HL-60/S4 treated with retinoic acid at 250 ng/mL for 4 days and 3 days (cell line): ENCODE data around the gene UGT2B7.
"Not testable (repeated sequence)": the region's sequence is repeated elsewhere in the genome, so short reads cannot be mapped to it uniquely, and the experiment has no call there.

ENCODE experiments used
- in situ Hi-C: fragments of 300-500 bp; cut with MboI; formaldehyde crosslinking; loops from 2 replicates; pipeline ENCODE4 v1.7.0; 2022; ENCODE audit warnings: low sequenced_read_pairs

The UGT2B7 gene

GRCh38 chr4:69078852-69079251, 17.4 kb upstream of the UGT2B7 start:
- in situ Hi-C loops, result no loop called here

GRCh38 chr4:69088473-69088872, 7.8 kb upstream of the UGT2B7 start:
- in situ Hi-C loops, result no loop called here

DNA sequence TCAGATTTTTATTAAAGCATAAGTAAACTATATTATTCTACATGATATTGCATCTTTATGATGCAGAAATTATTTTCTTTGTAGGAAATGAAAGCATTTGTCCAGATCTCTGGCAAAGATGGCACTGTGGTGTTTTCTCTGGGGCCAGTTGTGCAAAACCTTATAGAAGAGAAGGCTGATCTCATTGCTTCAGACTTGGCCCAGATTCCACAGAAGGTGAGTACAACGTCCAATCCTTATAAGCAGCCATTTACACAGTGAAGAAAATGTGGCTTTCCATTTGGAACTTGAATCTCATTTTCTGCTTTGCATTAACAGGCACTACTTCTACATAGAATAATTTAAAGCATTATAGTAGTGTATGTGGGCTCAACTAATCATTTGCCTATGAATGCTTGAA, 6.9 kb upstream of the UGT2B7 start:
- in situ Hi-C loops, result no loop called here

DNA sequence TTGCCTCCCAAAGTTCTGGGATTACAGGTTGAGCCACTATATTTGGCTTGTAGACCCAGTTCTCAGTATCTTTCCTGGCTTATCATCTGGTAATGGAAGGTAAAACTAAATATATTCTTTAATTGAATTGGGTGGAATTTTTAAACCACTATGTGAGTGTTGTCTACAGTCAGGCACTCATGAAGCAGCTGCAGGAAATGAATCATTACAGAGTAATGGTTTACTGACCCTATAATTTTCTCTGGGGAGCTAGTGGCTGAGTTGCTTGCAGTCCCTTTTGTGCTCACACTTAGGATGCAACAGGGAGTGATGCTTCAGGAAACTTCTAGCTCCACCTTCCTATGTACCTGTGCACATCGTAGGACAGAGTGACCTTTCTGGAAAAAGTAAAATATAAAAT, 4.1 kb upstream of the UGT2B7 start:
- in situ Hi-C loops, result no loop called here

DNA sequence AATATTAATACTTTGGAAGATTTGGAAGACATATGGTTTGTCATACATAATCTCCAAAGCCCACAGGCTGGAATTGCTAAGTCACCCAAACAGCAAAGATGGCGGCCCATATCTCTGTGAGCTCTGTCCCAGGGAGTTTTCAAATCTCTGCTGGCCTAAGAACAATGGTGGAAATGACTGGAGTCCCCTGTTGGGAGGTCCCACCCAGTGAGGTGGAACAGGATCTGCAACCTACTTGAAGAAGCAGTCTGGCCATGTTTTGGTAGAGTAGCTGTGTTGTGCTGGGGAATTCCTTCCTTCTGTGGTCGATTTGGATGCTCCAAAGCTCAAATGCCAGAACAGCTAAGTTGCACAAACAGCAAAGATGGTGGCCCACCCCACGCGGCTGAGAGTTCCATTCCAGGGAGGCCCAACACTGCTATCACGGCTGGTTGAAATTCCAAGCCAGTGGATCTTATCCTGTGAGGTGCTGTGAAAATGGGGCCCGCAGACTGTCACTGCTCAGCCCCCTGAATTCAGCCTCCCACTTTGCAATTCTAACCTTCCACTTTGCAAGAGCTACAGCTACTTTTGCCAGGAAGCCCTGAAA, 3.2 kb upstream of the UGT2B7 start:
- in situ Hi-C loops, result no loop called here

- in situ Hi-C loops, result no loop called here
These were observed 2.6 kb upstream of the UGT2B7 start for GRCh38 chr4:69093681-69094080.

DNA sequence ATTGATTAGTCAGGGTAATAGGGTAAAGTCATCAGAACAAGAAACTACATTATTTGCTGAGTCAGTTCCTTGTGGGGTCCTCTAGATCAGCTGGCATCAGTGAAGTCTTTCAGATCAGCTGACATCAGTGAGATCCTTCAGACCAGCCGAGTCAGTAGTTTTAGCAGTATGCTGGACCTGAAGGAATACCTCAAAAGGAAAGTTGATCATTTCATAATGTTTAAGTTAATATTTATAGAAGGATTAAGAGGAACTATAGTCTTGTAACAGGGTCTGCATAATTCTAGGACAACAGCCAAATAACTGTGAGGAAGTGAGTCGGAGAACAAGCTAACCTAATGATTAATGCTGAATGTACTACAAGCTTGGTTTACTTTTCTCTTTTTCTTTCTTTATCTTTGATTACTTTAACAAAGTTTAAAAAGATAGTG, 958 bp upstream of the UGT2B7 start:
- in situ Hi-C loops, result no loop called here

GRCh38 chr4:69096810-69097209, 536 bp downstream of the UGT2B7 start:
- in situ Hi-C loops, result no loop called here

- in situ Hi-C loops, result no loop called here
These were observed 2.2 kb downstream of the UGT2B7 start for GRCh38 chr4:69098470-69098869.

- in situ Hi-C loops, result no loop called here
These were observed 3.6 kb downstream of the UGT2B7 start for GRCh38 chr4:69099910-69100309.

DNA sequence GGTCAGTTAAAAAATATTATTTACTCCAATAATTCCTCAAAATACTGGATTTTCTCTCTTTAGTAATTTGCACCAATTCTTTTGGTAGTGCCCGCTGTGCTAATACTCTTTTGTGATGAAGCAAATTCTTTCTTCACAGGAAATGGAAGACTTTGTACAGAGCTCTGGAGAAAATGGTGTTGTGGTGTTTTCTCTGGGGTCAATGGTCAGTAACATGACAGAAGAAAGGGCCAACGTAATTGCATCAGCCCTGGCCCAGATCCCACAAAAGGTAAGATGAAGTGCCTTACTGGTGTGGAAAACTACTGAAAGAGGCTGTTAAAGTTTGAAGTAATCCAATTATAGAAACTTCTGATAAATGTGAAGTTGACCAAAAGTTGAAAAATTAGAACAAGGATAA, 6.4 kb downstream of the UGT2B7 start:
- in situ Hi-C loops, result not testable (repeated sequence)

GRCh38 chr4:69104719-69105275, 8.5 kb downstream of the UGT2B7 start:
- in situ Hi-C loops, result no loop called here

- in situ Hi-C loops, result not testable (repeated sequence)
These were observed 19.0 kb downstream of the UGT2B7 start for GRCh38 chr4:69115151-69115850.

GRCh38 chr4:69115851-69116213, 19.6 kb downstream of the UGT2B7 start:
- in situ Hi-C loops, result no loop called here

DNA sequence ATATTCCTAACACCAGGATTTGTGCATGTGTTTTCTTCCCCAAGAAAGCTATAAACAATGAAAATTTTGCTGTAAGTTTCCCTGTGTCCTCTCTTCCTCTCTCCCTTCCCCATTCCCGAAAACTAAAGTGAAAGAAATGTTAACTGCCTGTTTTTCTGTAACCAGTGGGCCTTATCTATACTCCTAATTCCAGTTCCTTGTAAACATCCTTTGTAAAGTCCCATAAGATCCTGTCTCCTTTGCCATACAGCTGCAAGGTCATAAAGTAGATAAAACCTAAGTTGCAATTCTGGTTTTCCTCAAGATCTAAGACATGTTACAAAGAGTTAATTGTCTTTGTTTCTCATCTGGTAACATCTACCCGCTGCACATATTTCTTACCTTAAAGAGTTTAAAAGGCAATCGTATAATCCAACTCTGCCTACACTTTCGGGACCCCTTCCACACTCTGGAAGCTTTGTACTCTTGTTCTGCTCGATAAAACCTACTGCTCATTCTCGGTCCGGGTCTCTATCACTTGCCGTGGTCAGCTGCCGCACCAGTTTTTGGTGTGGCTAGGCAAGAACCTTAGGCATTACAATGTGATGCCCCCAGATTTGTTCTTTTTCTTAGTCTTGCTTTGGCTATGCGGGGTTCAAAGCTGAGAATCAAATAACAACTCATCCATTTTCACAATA, 20.5 kb downstream of the UGT2B7 start:
- in situ Hi-C loops, result no loop called here

GRCh38 chr4:69120870-69121269, 24.6 kb downstream of the UGT2B7 start:
- in situ Hi-C loops, result no loop called here

DNA sequence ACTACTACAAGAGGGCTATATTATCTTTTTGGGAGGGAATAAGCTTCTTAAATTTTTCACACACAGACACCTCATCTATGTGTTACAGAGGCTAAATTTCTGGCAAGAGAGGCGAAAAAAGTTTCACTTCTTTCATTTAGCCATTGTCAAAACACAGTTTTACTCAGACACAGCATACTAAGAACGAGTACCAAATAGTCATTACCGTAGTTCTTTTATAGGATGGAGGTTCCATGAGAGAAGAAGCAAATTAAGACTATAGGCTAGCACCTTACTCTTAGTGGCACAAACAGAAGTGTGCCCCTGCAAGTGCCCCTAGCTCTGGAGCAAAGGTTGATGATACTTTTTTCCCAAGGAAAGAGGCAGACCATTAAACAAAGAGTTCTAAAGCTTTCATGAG, 26.2 kb downstream of the UGT2B7 start:
- in situ Hi-C loops, result no loop called here

DNA sequence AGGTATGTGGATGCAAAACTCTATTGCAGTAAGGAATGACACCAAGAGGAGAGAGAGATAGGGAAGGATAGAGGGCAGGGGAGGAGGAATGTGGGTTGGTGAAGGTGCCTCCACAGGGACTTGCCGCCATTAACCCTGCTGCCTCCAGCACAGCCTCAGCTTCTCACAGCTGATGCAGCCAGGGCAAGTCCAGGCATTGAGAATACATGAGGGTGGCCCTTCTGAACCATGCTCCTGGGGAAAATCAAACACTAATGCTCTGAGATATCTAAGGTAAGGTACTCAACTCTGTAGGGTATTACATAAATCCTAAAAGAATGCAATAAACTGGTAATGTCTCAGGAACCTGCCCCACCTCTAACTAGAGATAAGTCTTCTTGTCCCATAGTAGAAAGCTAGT, 28.7 kb downstream of the UGT2B7 start:
- in situ Hi-C loops, result no loop called here

GRCh38 chr4:69126024-69126423, 29.8 kb downstream of the UGT2B7 start:
- in situ Hi-C loops, result no loop called here

- in situ Hi-C loops, result no loop called here
These were observed 37.7 kb downstream of the UGT2B7 start for GRCh38 chr4:69133993-69134392.

DNA sequence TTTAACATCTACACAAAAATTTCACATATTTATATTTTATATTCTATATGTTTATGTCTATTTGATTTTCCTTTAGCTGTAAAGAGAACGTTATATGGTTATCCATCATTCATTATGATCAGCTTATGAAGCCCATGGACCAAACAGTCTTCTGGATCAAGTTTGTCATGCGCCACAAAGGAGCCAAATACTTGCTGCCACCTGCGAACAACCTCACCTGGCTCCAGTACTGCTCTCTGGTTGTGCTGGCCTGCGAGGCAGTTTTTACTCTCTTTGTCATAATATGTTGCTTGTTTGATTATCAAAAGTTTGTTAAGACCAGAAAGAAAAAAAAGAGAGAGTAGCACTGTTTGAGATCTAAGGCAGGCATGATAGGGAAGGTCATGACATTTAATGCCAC, 38.2 kb downstream of the UGT2B7 start:
- in situ Hi-C loops, result no loop called here

- in situ Hi-C loops, result no loop called here
These were observed 45.0 kb downstream of the UGT2B7 start for GRCh38 chr4:69141320-69141719.
